Measurements from ENCODE around the gene SGMS1.

GRCh38 chr10:50522908-50523307, 100.8 kb downstream of the SGMS1 start:
- TF ChIP-seq, protein P1, sequence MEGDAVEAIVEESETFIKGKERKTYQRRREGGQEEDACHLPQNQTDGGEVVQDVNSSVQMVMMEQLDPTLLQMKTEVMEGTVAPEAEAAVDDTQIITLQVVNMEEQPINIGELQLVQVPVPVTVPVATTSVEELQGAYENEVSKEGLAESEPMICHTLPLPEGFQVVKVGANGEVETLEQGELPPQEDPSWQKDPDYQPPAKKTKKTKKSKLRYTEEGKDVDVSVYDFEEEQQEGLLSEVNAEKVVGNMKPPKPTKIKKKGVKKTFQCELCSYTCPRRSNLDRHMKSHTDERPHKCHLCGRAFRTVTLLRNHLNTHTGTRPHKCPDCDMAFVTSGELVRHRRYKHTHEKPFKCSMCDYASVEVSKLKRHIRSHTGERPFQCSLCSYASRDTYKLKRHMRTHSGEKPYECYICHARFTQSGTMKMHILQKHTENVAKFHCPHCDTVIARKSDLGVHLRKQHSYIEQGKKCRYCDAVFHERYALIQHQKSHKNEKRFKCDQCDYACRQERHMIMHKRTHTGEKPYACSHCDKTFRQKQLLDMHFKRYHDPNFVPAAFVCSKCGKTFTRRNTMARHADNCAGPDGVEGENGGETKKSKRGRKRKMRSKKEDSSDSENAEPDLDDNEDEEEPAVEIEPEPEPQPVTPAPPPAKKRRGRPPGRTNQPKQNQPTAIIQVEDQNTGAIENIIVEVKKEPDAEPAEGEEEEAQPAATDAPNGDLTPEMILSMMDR (IDR thresholded peaks at IDR 0.05): no peak
- TF ChIP-seq POLR2A (IDR thresholded peaks at IDR 0.05): no peak

Measured in testis (tissue), 2 donors.